ENCODE data around the gene SCG2. TPM values are rescaled to one million over a fixed set of nuclear protein-coding genes. Genes with fewer than 3 reads are reported as not detected.

Gene SCG2, protein sequence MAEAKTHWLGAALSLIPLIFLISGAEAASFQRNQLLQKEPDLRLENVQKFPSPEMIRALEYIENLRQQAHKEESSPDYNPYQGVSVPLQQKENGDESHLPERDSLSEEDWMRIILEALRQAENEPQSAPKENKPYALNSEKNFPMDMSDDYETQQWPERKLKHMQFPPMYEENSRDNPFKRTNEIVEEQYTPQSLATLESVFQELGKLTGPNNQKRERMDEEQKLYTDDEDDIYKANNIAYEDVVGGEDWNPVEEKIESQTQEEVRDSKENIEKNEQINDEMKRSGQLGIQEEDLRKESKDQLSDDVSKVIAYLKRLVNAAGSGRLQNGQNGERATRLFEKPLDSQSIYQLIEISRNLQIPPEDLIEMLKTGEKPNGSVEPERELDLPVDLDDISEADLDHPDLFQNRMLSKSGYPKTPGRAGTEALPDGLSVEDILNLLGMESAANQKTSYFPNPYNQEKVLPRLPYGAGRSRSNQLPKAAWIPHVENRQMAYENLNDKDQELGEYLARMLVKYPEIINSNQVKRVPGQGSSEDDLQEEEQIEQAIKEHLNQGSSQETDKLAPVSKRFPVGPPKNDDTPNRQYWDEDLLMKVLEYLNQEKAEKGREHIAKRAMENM
- 0.86 to 1.3 TPM (median 1.2 TPM) in 5 replicates for total RNA-seq (2022; extraction: Qiagen RNA extraction; ENCODE audit: low read depth)

DNA sequence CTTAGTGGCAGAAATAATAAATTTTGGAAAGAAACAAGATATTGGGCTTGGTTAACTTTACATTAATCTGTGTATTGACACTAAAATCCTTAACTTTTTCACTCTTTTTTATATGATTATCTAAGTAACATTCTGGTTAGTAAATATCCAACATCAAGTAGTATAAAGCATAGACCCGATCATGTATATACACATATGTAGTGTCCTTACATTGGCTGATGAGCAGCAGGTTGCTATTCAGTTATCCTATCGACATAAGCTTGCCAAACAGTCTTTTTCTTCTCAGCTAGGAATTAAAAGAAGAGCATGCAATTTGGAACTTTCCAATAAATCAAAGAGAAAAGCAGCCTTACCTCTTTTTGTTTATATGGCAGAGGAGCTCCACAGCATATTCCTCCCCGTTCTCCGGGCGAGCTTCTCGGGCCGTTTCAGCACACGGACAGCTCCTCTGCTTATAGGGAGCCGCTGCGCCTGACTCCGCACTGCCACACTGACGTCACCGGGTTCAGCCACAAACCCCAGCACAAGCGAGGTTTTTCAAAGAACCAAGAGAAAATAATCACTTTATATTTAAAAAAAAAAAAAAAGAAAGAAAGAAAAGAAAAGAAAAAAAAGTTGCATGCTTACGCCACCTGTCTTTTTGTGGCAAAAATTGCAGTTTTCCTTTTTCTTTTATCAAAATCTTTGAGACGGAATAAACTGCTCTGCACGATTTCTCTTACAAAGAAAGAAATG lies at the start of gene SCG2:
Gene SCG2, minus strand, starts transcription at position 430 of the 735 bp plus-strand sequence. CDS start 3,079 bp downstream, outside the sequence.

Other genes starting within 250 kb of the SCG2 start
- 24.7 to 51.4 TPM (median 35.4 TPM) in 5 replicates for gene AP1S3, start 235.2 kb upstream of the SCG2 start, total RNA-seq (2022; extraction: Qiagen RNA extraction; ENCODE audit: low read depth)

Measured in A549 treated with ZK216348 at 1 μM for 4 hours (cell line).